Activated T-helper 2 cell treated with anti-CD3 and anti-CD28 coated beads, Interferon-gamma antibody, Interleukin-2, Interleukin-4, amounts not matched to agents 10 μg/mL and 5 μg/mL and 100 μg/mL, durations not matched to agents 14 hours and 24 hours and 36 hours (primary cell): ENCODE results near the gene CRIP2. TPM values are rescaled to one million over a fixed set of nuclear protein-coding genes. Genes with fewer than 3 reads are reported as not detected.

ENCODE experiments used
- DNase-seq: peaks from one replicate; pipeline ENCODE4 v3.0.0; 2021; ENCODE audit warnings: low spot score
- H3K27ac Mint-ChIP-seq: one replicate; pipeline ENCODE4 v1.8.0; 2021; ENCODE audit warnings: mixed read lengths
- H3K27me3 Mint-ChIP-seq: one replicate; pipeline ENCODE4 v1.8.0; 2021; ENCODE audit warnings: low read depth, mixed read lengths
- H3K36me3 Mint-ChIP-seq: one replicate; pipeline ENCODE4 v1.8.0; 2021; ENCODE audit warnings: low read depth, mixed read lengths
- H3K4me1 Mint-ChIP-seq: one replicate; pipeline ENCODE4 v1.8.0; 2021; ENCODE audit warnings: low read depth, mixed read lengths
- H3K4me3 Mint-ChIP-seq: one replicate; pipeline ENCODE4 v1.8.0; 2021; ENCODE audit warnings: low read depth, mild to moderate bottlenecking, moderate library complexity, mixed read lengths
- H3K9me3 Mint-ChIP-seq: one replicate; pipeline ENCODE4 v1.8.0; 2021; ENCODE audit warnings: mixed read lengths
- intact Hi-C: fragments of 100-400 bp; cut with micrococcal nuclease; formaldehyde crosslinking; loops from one replicate; pipeline ENCODE4 v1.15.1; 2023
- total RNA-seq: library from RNA; stranded (reverse); gene quantifications from 2 replicates; pipeline ENCODE4 v1.2.3, GENCODE V29; 2022

CRIP2 gene
- total RNA-seq, 1 donor from 2014 or later, result 0.16 TPM

DNA sequence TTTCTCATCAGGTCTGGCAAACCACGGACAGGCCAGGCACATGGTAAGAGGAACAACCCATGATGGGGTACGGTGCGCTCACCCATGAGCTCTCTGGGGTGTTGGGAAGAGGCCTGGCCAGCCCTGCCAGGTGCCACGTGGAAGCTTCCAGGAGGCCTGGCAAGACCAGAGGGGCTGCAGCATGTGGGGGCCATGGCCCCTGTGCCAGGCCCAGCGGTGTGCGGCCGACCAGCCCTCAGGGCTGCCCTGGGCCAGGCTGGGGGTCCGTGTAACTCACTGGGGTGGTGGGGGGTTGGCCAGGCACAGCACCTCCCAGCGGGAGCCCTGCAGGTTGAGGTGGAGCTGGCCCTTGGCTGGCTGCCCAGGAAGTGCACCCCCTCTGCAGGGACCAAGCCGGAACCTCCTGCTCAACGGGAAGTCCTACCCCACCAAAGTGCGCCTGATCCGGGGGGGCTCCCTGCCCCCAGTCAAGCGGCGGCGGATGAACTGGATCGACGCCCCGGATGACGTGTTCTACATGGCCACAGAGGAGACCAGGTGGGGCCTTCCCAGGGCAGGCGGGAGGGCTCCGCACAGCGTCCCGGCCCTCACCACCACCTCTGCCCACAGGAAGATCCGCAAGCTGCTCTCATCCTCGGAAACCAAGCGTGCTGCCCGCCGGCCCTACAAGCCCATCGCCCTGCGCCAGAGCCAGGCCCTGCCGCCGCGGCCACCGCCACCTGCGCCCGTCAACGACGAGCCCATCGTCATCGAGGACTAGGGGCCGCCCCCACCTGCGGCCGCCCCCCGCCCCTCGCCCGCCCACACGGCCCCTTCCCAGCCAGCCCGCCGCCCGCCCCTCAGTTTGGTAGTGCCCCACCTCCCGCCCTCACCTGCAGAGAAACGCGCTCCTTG lies 4.9 kb upstream of the CRIP2 start:
- no peak for DNase-seq
- no peak overlapping the region for H3K27ac Mint-ChIP-seq
- peaks cover 3% of the 10 kb centered on the region for H3K36me3 Mint-ChIP-seq
- H3K4me1 Mint-ChIP-seq, result no peaks in the 10 kb centered on the region
- H3K27me3 Mint-ChIP-seq, result no peaks in the 10 kb centered on the region
- intact Hi-C loops, result no loop called here
- no peaks in the 10 kb centered on the region for H3K9me3 Mint-ChIP-seq
- no peak overlapping the region for H3K4me3 Mint-ChIP-seq

DNA sequence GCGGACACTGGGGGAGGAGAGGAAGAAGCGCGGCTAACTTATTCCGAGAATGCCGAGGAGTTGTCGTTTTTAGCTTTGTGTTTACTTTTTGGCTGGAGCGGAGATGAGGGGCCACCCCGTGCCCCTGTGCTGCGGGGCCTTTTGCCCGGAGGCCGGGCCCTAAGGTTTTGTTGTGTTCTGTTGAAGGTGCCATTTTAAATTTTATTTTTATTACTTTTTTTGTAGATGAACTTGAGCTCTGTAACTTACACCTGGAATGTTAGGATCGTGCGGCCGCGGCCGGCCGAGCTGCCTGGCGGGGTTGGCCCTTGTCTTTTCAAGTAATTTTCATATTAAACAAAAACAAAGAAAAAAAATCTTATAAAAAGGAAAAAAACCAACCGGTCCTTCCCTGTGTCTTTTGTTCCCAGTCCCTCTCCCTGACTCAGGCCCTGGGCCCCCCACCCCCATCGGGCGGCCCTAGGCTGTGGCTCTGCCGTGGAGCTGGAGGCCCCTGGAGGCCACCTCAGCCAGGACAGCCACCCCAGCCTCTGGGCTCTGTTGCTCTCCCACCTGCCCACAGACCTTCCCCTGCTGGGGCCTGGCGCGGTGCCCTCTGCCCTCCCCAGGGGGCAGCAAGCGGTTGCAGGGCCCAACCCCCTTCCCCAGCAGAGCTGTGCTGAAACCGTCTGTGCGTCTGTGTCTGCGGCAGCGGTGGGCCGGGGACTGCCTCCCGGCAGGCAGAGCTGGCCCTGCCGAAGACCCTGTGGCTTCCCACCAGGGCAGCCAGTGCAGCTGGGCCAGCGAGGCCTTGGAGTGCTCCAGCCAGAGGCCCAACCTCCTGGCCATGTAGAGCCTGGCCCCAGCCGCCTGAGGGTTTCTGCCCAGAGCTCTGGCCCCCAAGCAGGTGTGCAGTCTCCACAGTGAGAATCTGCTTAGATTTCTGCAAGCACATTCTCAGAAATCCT lies 4.0 kb upstream of the CRIP2 start:
- no peaks in the 10 kb centered on the region for H3K4me1 Mint-ChIP-seq
- H3K36me3 Mint-ChIP-seq, result no peaks in the 10 kb centered on the region
- H3K27ac Mint-ChIP-seq, result no peak overlapping the region
- intact Hi-C loops, result no loop called here
- H3K4me3 Mint-ChIP-seq, result no peak overlapping the region
- peaks cover 3% of the 10 kb centered on the region for H3K27me3 Mint-ChIP-seq
- no peaks in the 10 kb centered on the region for H3K9me3 Mint-ChIP-seq
- no peak for DNase-seq

DNA sequence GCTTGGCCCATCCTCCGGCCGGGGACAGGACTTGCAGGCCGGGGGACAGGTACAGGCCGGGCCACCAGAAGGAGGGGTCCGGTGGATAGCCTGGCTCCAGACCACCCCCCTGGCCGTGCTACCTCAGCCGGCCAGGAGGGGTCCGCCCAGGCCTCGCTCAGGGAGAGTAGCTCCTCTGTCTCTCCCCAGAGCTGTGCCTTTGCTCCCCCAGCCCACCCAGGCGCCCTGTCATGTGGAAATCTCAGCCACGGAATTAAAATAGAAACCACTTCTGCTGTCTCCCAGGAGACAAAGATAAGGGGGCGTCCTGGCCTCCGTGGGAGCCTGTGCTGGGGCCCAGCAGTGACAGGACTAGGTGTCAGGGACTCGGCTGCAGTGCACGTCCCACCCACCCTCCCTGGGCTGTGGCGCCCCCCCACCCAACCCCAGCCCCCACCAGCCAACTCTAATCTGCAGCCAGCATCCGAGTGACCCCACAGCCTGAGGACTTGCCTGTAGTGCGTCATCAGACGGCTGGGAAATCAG lies 3.3 kb upstream of the CRIP2 start:
- H3K27me3 Mint-ChIP-seq, result peaks cover 10% of the 10 kb centered on the region
- H3K9me3 Mint-ChIP-seq, result no peaks in the 10 kb centered on the region
- no peak overlapping the region for H3K4me3 Mint-ChIP-seq
- no peak for DNase-seq
- intact Hi-C loops, result no loop called here
- H3K4me1 Mint-ChIP-seq, result no peaks in the 10 kb centered on the region
- no peaks in the 10 kb centered on the region for H3K36me3 Mint-ChIP-seq
- H3K27ac Mint-ChIP-seq, result no peak overlapping the region

DNA sequence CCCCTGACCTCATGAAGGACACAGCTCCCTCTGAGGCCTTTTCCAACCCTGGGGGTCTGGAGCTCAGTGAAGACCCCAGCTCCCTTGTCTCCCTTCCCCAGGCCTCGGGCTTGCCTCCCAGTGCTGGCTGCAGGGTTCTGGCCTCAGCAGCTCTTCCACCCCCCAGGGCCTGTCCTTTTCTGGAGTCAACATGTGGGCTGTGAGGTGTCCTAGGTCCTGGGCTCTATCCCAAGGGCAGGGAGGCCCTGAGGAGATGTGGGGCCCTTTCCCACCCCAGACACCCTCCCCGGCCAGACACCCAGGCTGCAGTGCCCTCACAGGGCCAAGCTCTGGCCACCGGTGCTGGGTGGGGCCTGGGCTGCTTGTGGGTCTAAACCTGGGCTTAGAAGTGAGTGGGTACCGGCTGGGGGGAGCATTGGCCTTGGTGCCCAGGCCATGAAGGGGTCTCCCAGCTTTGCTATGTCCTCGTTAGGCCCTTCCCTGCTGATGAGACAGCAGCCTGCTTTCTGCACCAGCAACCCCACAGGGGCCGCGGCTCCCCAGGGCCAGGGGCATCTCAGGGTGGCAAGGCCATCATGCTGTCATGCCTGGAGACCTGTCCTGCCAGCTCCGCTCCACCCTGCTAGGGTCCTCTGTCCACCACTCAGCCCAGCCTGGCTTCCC lies 2.7 kb upstream of the CRIP2 start:
- DNase-seq, result no peak
- intact Hi-C loops, result no loop called here
- H3K27ac Mint-ChIP-seq, result no peak overlapping the region
- H3K4me1 Mint-ChIP-seq, result no peaks in the 10 kb centered on the region
- no peaks in the 10 kb centered on the region for H3K36me3 Mint-ChIP-seq
- H3K4me3 Mint-ChIP-seq, result no peak overlapping the region
- no peaks in the 10 kb centered on the region for H3K9me3 Mint-ChIP-seq
- H3K27me3 Mint-ChIP-seq, result peaks cover 14% of the 10 kb centered on the region

DNA sequence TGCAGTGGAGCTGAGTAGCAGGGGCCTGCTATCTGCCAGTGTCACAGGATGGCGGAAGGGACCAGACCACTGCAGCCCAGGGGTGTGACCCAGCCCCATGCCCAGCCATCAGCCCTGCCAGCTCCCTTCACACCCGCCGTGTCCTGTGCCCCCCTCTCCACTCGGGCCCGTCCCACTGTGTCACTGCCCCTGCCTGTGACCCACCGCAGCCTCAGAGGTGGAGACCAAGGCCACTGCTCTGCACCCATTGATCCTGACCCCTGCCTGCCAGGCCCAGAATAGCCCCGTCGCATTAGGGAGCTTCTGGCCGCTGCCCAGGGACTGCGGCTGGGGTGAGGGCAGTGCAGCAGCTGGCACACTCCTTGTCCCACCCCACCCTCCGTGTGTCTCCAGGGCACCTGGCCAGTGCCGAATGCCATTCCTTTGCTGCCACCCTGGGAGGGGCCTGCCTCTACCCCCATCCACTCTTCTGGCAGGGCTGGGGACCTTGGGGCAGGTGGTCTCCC lies 2.1 kb upstream of the CRIP2 start:
- intact Hi-C loops, result no loop called here
- no peak overlapping the region for H3K27ac Mint-ChIP-seq

DNA sequence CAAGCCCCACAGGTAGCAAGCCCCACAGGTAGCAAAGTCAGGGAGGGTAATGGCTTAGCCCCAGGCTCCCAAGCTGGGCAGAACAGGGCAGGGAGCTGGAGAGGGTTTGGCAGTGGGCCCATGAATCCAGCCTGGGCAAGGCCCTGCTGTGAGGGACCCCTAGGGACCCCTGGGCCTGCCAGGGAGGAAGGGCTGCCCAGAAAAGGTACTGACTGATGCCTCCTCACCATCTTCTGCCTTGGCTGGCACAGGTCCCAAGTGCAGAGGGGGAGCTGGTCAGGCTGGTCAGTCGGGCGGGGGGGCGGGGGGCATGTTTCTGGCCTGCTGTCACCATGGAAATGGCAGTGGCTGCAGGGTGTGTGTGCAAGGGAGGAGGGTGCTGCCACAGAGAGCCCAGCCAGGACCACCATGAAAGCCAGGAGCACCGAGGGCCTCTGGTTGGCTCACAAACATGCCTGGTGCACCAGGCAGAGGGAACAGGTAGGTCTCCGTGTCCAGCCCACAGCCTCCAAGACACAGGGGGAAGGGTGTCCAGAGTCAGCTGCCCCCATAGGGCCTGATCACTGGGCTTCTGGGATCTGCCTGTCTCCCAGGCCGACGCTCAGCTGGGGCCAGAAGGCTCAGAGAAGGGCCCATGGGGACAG lies 1.5 kb upstream of the CRIP2 start:
- Mint-ChIP-seq H3K27ac (no peak overlapping the region), H3K27me3 (peaks cover 21% of the 10 kb centered on the region), H3K9me3 (no peaks in the 10 kb centered on the region), H3K4me1 (peaks cover 3% of the 10 kb centered on the region), H3K36me3 (peaks cover 5% of the 10 kb centered on the region), H3K4me3 (peak overlapping the region; percentile 21)
- DNase-seq, result no peak
- intact Hi-C loops, result no loop called here

More for the DNA sequence above, 2.1 kb upstream of the CRIP2 start:
- no peak for DNase-seq
- Mint-ChIP-seq H3K4me1 (peaks cover 3% of the 10 kb centered on the region), H3K4me3 (no peak overlapping the region), H3K9me3 (no peaks in the 10 kb centered on the region), H3K36me3 (peaks cover 5% of the 10 kb centered on the region), H3K27me3 (peaks cover 20% of the 10 kb centered on the region)

DNA sequence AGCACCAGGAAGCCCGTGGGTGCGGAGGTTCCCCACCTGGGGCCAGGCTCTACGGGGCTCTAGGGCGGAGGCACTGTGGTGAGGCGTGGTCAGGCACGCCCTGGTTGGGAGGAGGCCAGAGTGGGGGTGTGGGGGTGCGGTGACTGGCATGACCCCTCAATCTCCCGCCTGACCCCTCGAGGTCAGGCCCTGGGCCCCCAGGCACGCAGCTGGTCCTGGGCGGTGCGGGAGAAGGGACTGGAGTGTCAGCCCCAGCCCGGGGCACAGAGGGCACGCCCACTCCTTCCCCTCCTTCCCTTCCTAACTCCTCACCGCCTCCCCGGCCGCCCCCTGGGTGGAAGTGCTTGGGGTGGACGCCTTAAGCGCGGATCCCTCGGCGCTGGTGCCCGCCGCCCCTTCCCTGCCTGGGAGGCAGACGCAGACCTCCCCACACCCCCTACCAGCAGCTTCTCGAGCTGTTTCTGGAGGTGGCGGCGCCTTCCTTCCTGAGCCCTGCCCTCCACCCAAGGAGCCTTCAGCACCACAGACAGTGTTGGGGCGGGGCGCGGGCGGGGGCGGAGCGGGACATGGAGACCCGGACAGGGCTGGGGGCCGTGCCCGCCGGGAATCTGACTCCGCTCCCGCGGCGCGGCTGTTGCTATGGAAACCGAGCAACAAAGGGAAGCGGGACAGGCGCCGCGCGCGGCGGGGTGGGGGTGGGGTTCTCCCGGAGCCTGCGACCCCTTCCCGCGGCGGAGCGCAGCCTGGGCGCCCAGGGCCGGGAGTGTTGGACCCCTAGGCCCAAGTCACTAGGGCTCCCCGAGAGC lies 741 bp upstream of the CRIP2 start:
- peak; percentile 62 for DNase-seq
- peaks cover 3% of the 10 kb centered on the region for H3K4me1 Mint-ChIP-seq
- peaks cover 21% of the 10 kb centered on the region for H3K27me3 Mint-ChIP-seq
- peaks cover 5% of the 10 kb centered on the region for H3K36me3 Mint-ChIP-seq
- H3K9me3 Mint-ChIP-seq, result no peaks in the 10 kb centered on the region
- peak overlapping the region; percentile 47 for H3K4me3 Mint-ChIP-seq
- no peak overlapping the region for H3K27ac Mint-ChIP-seq
- intact Hi-C loops, result loop anchor here (2.0 kb wide), 1 partner anchor 17 kb away; the partner anchor contains the start of gene TEDC1

DNA sequence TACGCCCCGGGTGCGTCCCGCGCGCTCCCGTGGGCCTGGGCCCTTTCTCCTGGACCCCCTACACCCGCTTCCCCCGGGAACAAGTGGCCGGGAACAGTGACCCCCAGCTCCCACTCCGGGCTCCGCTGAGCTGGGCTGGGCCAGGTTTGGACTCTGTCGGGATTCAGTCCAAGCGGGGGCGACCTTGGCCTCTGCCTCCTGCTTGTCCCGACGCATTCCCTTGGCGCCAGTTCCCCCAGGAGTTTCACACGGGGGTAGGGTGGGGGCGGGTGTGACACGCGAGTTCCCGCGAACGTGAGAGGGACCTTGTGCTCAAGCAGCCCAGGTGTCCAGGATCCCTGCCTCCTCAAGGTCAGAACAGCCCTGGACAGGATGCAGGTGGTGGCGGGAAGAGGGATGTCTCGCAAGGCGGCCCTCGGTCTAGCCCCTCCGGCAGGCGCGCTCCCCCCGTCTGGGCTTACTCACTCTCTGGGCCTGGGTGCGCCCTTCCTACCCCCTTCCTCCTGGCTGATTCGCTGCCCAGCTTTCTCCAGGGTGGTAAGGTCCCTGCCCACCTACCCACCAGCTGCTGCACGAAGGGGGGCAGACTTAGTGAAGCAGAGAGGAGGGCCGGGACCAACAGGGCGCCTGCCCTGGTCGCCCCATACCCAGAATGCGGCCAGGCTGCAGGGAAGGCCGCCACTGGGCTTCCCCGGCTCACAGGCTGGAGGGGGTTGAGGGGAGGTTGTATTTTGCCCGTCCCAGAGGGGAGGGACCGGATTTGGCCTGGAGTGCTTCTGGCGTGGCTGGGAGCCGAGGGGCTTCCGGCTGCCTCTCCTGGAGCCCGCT lies 862 bp downstream of the CRIP2 start:
- Mint-ChIP-seq H3K27ac (no peak overlapping the region), H3K4me3 (peak overlapping the region; percentile 30), H3K4me1 (peaks cover 7% of the 10 kb centered on the region), H3K36me3 (peaks cover 5% of the 10 kb centered on the region), H3K27me3 (peaks cover 31% of the 10 kb centered on the region), H3K9me3 (no peaks in the 10 kb centered on the region)
- DNase-seq, result no peak
- intact Hi-C loops, result loop anchor here (2.0 kb wide), 1 partner anchor 15 kb away; the partner anchor contains the start of gene TEDC1

DNA sequence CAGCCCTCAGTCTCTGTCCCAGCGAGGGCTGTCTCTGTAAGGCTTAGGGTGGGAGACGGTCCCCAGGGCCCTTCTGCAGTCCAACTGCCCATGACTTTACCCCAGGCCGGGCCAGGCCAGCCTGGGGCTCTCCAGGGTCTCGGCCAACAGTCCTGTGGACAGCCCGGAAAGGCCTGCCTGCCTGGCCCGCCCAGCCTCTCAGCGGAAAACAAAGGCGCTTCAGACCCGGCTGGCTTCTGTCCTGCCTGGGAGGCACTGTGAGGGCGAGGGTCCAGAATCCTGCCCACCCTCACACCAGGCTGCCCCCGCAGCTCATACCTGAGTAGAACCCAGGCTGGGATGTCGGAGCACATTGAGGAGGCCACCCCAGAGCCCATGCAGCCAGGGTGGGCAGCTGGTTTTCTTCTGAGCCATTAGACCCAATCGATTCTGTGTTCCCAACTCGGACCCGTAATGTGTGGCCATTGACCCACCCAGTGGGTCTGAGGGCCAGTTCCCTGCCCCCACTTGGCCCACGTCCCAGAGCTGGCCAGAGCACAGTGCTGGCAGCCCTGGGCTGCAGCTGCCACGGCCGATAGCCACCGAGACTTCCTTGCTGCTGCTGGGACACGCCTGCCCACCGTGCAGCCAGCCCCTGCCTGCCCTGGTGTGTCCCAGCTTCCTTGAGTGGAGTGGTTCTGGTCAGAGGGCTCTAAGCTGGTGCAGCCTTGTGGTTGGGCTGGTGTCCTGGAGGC lies 1.6 kb downstream of the CRIP2 start:
- Mint-ChIP-seq H3K9me3 (no peaks in the 10 kb centered on the region), H3K27ac (no peak overlapping the region), H3K4me3 (no peak overlapping the region), H3K4me1 (peaks cover 12% of the 10 kb centered on the region), H3K27me3 (peaks cover 34% of the 10 kb centered on the region), H3K36me3 (peaks cover 5% of the 10 kb centered on the region)
- no peak for DNase-seq
- intact Hi-C loops, result no loop called here

DNA sequence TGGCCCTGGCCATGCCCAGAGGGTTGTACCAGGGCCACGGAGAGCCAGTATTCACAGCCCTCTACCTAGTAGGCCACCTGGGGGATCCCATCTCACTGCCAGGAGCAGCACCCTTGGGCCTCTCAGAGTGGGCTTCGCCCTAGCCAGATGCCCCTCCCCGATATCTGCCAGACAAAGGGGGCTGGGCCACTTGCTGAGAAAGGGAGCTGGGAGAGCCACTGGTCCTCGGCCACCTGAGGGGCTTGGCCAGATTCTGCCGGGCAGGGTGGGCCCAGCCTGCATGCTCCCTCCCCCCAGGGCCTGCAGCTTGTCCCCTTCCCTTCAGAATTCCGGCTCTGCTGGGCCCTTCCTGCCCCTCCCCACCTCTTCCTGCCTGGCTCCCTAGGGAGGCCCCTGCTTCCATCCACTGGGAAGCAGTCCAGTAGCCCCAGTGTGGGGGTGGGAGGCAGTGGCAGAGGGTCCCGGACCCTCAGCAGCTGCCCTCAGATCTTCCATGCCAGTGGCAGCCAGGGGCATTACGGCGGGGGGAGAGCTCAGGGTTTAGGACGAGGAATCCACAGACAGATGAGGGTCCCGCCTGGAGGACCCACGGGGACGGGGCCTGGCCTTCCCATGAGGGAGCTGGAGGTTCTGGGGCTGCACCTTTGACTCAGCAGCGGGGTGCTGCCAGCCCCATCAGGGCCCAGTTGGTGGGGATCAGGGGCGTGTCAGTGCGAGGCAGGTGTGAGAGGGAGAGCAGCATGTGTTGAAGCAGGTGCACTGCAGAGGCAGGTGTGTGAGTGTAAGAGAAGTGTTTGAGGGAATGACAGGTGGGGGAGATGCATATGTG lies 2.4 kb downstream of the CRIP2 start:
- H3K4me1 Mint-ChIP-seq, result peaks cover 15% of the 10 kb centered on the region
- intact Hi-C loops, result no loop called here
- peaks cover 34% of the 10 kb centered on the region for H3K27me3 Mint-ChIP-seq
- H3K36me3 Mint-ChIP-seq, result peaks cover 5% of the 10 kb centered on the region
- no peak for DNase-seq
- no peaks in the 10 kb centered on the region for H3K9me3 Mint-ChIP-seq
- no peak overlapping the region for H3K4me3 Mint-ChIP-seq
- H3K27ac Mint-ChIP-seq, result peak overlapping the region; percentile 46
